SK-N-SH (cell line): ENCODE measurements around the gene GHR.

Experiments
- EP300 ChIP-seq, 2 experiments: IDR thresholded peaks; 2 replicates each; pipeline versions ENCODE4 v1.4.0 to v1.6.1; 2012; ENCODE audit warnings: borderline replicate concordance in 1 of 2, low read depth in 1 of 2, low read length in 1 of 2
- EZH2phosphoT487 ChIP-seq: fragments of 200-600 bp; sonication (generic); IDR thresholded peaks from 2 replicates; pipeline ENCODE4 v1.6.1; 2017; ENCODE audit warnings: low read depth, mixed run types, mild to moderate bottlenecking, antibody characterized with exemption, moderate library complexity, borderline replicate concordance
- POLR2AphosphoS5 ChIP-seq: IDR thresholded peaks from 2 replicates; pipeline ENCODE4 v1.6.1; 2012; ENCODE audit warnings: low read depth, low read length
- RAD21 ChIP-seq: IDR thresholded peaks from 2 replicates; pipeline ENCODE4 v1.6.1; 2012; ENCODE audit warnings: mild to moderate bottlenecking, low read length
- RCOR1 ChIP-seq: fragments of 150-350 bp; IDR thresholded peaks from 2 replicates; pipeline ENCODE4 v1.6.1; 2017; ENCODE audit warnings: antibody characterized with exemption, low read length
- REST ChIP-seq: IDR thresholded peaks from 2 replicates; pipeline ENCODE4 v1.6.1; 2012; ENCODE audit warnings: mild to moderate bottlenecking, low read depth, low read length, moderate library complexity
- RXRA ChIP-seq: IDR thresholded peaks from 2 replicates; pipeline ENCODE4 v1.4.0; 2012; ENCODE audit warnings: low read depth, mild to moderate bottlenecking, borderline replicate concordance
- TCF12 ChIP-seq: IDR thresholded peaks from 2 replicates; pipeline ENCODE4 v1.4.0; 2012
- TF ChIP-seq, protein P1 (sequence below): fragments of 200-600 bp; sonication (generic); IDR thresholded peaks from 2 replicates; pipeline ENCODE4 v1.6.1; 2017; ENCODE audit warnings: antibody characterized with exemption, mild to moderate bottlenecking, moderate library complexity

GRCh38 chr5:42462083-42462482 lies 38.8 kb downstream of the GHR start:
- TF ChIP-seq, protein P1, sequence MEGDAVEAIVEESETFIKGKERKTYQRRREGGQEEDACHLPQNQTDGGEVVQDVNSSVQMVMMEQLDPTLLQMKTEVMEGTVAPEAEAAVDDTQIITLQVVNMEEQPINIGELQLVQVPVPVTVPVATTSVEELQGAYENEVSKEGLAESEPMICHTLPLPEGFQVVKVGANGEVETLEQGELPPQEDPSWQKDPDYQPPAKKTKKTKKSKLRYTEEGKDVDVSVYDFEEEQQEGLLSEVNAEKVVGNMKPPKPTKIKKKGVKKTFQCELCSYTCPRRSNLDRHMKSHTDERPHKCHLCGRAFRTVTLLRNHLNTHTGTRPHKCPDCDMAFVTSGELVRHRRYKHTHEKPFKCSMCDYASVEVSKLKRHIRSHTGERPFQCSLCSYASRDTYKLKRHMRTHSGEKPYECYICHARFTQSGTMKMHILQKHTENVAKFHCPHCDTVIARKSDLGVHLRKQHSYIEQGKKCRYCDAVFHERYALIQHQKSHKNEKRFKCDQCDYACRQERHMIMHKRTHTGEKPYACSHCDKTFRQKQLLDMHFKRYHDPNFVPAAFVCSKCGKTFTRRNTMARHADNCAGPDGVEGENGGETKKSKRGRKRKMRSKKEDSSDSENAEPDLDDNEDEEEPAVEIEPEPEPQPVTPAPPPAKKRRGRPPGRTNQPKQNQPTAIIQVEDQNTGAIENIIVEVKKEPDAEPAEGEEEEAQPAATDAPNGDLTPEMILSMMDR: no peak
- no peak for TF ChIP-seq RXRA
- no peak for TF ChIP-seq TCF12
- TF ChIP-seq RCOR1: no peak
- no peak for TF ChIP-seq EZH2phosphoT487
- no peak for TF ChIP-seq EP300 (IDR thresholded peaks at IDR 0.05; ENCODE audit: borderline replicate concordance in 1 of 2, low read depth in 1 of 2, low read length in 1 of 2)
- TF ChIP-seq REST: no peak
- no peak for TF ChIP-seq POLR2AphosphoS5
- no peak for TF ChIP-seq RAD21
